Left lung (tissue), 10 donors: Measurements from ENCODE around the gene NBAS. TPM values are rescaled to one million over a fixed set of nuclear protein-coding genes. Genes with fewer than 3 reads are reported as not detected.

Experiments
- ATAC-seq: fragments of 200-7000 bp; cut with Tn5 transposase; one replicate; pipeline ENCODE4 v1.9.1; 2020; ENCODE audit warnings: moderate library complexity
- DNase-seq, 4 donors: peaks; one replicate each; pipeline ENCODE4 v3.0.0-alpha.2; 2013 to 2020
- H3K27ac ChIP-seq, 2 donors: fragments of 200-600 bp; sonication (generic) in 1 of 2; one replicate each; pipeline versions ENCODE4 v1.5.0 to v1.8.0; 2020 to 2021
- H3K27me3 ChIP-seq, 2 donors: fragments of 200-600 bp; sonication (generic) in 1 of 2; one replicate each; pipeline versions ENCODE4 v1.5.0 to v1.8.0; 2020 to 2021
- H3K36me3 ChIP-seq, 2 donors: fragments of 200-600 bp; sonication (generic) in 1 of 2; one replicate each; pipeline versions ENCODE4 v1.5.0 to v1.8.0; 2020 to 2021
- H3K4me1 ChIP-seq, 2 donors: fragments of 200-600 bp; one replicate each; pipeline ENCODE4 v1.8.0; 2021
- H3K4me3 ChIP-seq, 2 donors: fragments of 200-600 bp; sonication (generic) in 1 of 2; one replicate each; pipeline versions ENCODE4 v1.5.0 to v1.8.0; 2020 to 2021; ENCODE audit warnings: mild to moderate bottlenecking in 1 of 2
- H3K9me3 ChIP-seq, 2 donors: fragments of 200-600 bp; sonication (generic) in 1 of 2; one replicate each; pipeline versions ENCODE4 v1.5.0 to v1.8.0; 2020 to 2021
- CTCF ChIP-seq, 2 donors: fragments of 200-600 bp; sonication (generic) in 1 of 2; IDR thresholded peaks; one replicate each; pipeline versions ENCODE4 v1.5.0 to v1.8.0; 2021; ENCODE audit warnings: antibody characterized with exemption in 2 of 2
- intact Hi-C, 2 donors: fragments of 100-400 bp; cut with DNase I; formaldehyde crosslinking; loops; one replicate each; pipeline versions ENCODE4 v1.11.2 to v1.14.2; 2022
- polyA plus RNA-seq, 6 donors: library from polyadenylated mRNA; unstranded; fragments of 120-200 nt; gene quantifications; one replicate each; pipeline ENCODE4 v1.2.1, GENCODE V29; 2013; ENCODE audit not compliant: insufficient read length in 6 of 6
- total RNA-seq, 2 donors: library from RNA; stranded (reverse); fragmentation: NEBNext Ultra II Directional; extraction: Animal tissue kit (Norgen Biotek cat#: 25700); gene quantifications; one replicate each; pipeline ENCODE4 v1.2.1, GENCODE V29; 2021
- donor health status: DM: no; HTN: yes; CAD: no.
- donor health status: DM: no; HTN: no; CAD: no.

The NBAS gene
- total and polyA plus RNA-seq, 8 donors, result 36.6 to 57.4 (median 46.3) TPM

- no peak for TF ChIP-seq CTCF (IDR thresholded peaks at IDR 0.05)
- Histone ChIP-seq H3K4me1 (no peaks in the 10 kb centered on the region), H3K4me3 (no peak overlapping the region), H3K27ac (no peak overlapping the region), H3K36me3 (peaks cover 0 to 39% of the 10 kb centered on the region in 2 donors), H3K27me3 (no peaks in the 10 kb centered on the region), H3K9me3 (no peaks in the 10 kb centered on the region)
- intact Hi-C loops, result no loop called here
- DNase-seq (no peak), ATAC-seq (no peak)
These were observed 171.2 kb downstream of the NBAS start for GRCh38 chr2:15389895-15390294.

- H3K27me3 ChIP-seq, result no peaks in the 10 kb centered on the region
- intact Hi-C loops, result no loop called here
- no peak for TF ChIP-seq CTCF (IDR thresholded peaks at IDR 0.05)
These were observed 171.8 kb downstream of the NBAS start for GRCh38 chr2:15389326-15389700.

DNA sequence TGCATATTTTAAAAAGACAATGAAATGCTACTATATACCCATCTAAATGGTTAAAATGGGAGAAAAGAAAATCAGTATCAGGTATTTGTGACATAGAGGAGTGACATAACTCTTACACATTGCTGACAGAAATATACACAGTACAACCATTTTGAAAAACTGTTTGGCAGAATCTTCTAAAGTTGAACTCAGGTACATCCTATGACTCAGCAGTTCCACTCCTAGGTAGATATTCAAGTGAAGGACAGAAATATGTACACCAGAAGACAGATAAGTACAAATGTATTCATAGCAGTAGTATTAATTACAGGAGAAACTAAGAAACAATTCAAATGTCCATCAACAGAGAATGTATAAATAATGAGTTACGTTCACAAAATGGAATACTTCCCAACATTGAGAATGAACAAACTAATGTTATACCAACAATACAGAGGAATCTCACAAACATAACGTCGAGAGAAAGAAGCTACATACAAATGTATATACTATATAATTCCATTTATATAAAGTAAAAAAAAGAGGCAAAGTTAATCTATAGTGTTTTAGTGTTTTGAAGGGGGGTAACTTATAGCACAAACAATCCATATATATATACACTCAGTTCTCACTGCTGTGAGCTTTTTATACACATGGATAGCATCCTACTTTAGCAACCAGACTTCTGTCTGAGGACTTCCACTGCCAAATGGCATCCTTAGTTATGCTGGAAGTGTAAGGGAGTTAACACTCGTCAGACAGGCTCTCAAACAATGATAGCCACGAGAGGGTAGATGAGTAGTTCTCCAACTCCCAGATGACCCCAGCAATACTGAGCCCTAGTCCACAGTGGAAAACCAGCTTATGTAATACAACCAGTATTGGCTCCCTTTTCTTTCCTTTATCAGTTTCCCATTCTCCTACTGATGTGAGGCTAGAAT lies 172.5 kb downstream of the NBAS start:
- H3K4me1 ChIP-seq, result no peaks in the 10 kb centered on the region
- H3K36me3 ChIP-seq, result peaks cover 0 to 38% of the 10 kb centered on the region in 2 donors
- ATAC-seq (no peak), DNase-seq (no peak)
- H3K27me3 ChIP-seq, result no peaks in the 10 kb centered on the region
- H3K27ac ChIP-seq, result no peak overlapping the region
- H3K9me3 ChIP-seq, result no peaks in the 10 kb centered on the region
- no peak for TF ChIP-seq CTCF (IDR thresholded peaks at IDR 0.05)
- no peak overlapping the region for H3K4me3 ChIP-seq
- intact Hi-C loops, result no loop called here

More at GRCh38 chr2:15389326-15389700, 171.8 kb downstream of the NBAS start:
- no peak for ATAC-seq
- DNase-seq, result no peak
- no peaks in the 10 kb centered on the region for H3K9me3 ChIP-seq
- H3K27ac ChIP-seq, result no peak overlapping the region
- no peaks in the 10 kb centered on the region for H3K4me1 ChIP-seq
- no peak overlapping the region for H3K4me3 ChIP-seq
- peaks cover 0 to 38% of the 10 kb centered on the region in 2 donors for H3K36me3 ChIP-seq

DNA sequence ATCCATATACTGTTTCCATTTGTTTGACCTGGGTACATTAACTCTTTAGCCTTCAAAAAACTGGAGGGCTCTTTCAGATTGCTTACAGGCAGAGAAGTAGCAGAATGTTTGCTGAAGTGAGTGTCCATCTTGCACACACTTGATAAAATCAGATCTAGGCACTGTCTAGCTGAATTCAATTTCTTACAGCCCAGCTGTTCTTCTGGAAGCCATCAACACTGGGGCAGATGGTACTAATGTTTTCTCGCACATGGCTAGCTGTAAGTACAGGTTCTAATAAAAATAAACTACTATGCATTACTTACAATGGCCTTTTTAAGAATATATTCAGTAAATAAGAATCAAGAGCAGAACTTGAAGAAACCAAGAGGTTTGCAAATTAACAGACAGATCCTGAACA lies 175.9 kb downstream of the NBAS start:
- no peaks in the 10 kb centered on the region for H3K27me3 ChIP-seq
- H3K9me3 ChIP-seq, result no peaks in the 10 kb centered on the region
- no peak overlapping the region for H3K27ac ChIP-seq
- DNase-seq, result no peak
- no peak overlapping the region for H3K4me3 ChIP-seq
- no peak for TF ChIP-seq CTCF (IDR thresholded peaks at IDR 0.05)
- peaks cover 0 to 32% of the 10 kb centered on the region in 2 donors for H3K36me3 ChIP-seq
- H3K4me1 ChIP-seq, result no peaks in the 10 kb centered on the region
- ATAC-seq, result no peak
- intact Hi-C loops, result no loop called here

DNA sequence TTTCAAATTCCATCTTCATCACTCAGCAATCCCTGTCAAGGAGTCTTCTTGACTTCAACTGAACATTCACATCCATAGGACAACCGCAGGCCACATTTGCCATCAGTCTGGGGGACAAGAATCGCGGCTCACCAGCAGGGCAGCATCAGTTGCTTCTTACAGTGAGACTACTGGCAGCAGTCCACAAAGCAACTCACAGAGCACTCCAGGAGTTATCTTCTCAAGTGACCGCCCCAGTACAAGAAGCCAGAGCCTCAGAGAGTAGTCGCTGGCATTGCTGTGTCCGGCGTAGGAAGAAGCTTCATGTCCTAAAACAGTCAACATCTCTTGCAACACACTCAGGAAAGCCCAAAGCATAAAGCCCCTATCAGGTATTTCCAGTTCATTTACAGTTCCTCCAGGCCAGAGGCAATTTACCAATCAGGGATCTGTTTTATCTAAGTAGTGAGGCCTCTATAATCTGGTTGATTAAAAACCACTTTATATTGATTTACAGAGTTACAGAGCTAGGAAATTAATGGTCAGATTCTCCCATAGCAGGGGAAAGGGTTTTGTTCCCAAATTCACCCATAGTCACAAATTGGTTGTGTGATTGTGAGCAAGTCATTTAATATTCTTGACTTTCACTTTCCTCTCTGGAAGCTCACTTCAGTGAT lies 177.3 kb downstream of the NBAS start:
- intact Hi-C loops, result no loop called here
- TF ChIP-seq CTCF (IDR thresholded peaks at IDR 0.05), result no peak
- Histone ChIP-seq H3K27ac (no peak overlapping the region), H3K4me3 (no peak overlapping the region), H3K27me3 (no peaks in the 10 kb centered on the region), H3K4me1 (no peaks in the 10 kb centered on the region), H3K36me3 (peaks cover 0 to 29% of the 10 kb centered on the region in 2 donors), H3K9me3 (no peaks in the 10 kb centered on the region)
- ATAC-seq (no peak), DNase-seq (no peak)
